Panc1 (cell line): ENCODE results near the gene LAYN. TPM values are rescaled to one million over a fixed set of nuclear protein-coding genes. Genes with fewer than 3 reads are reported as not detected.

ENCODE experiments used
- ATAC-seq: fragments of 200-7000 bp; cut with Tn5 transposase; 2 replicates; pipeline ENCODE4 v1.9.1; 2020; ENCODE audit warnings: mild to moderate bottlenecking, moderate library complexity
- BruUV-seq: library from RNA; stranded (reverse); fragments of 400-500 nt; replicated peaks from 2 replicates; lab custom pipeline; 2021; lab: Mats Ljungman, UMichigan
- CTCF ChIA-PET: fragments of 300-600 bp; sonication (Branson Sonifier 250); formaldehyde crosslinking; loops from one replicate; lab custom pipeline; 2022; ENCODE audit warnings: antibody characterized with exemption; lab: Charles Lee
- POLR2A ChIA-PET: fragments of 300-600 bp; sonication (Branson Sonifier 250); formaldehyde crosslinking; loops from one replicate; lab custom pipeline; 2022; ENCODE audit warnings: antibody characterized with exemption; lab: Charles Lee
- DNase-seq: peaks from one replicate; pipeline ENCODE4 v3.0.0-alpha.2; 2010; ENCODE audit warnings: low read depth, low spot score
- H3K27ac ChIP-seq: 2 replicates; pipeline ENCODE4 v1.5.1; 2011; ENCODE audit warnings: mild to moderate bottlenecking, low read length, inconsistent platforms
- H3K27me3 ChIP-seq: fragments of 200-500 bp; sonication (Bioruptor generic); 2 replicates; pipeline ENCODE4 v1.6.0; 2014; ENCODE audit warnings: low read length, inconsistent platforms; ENCODE audit not compliant: control insufficient read depth, insufficient read depth
- H3K36me3 ChIP-seq: fragments of 200-500 bp; sonication (Bioruptor generic); 2 replicates; pipeline ENCODE4 v1.5.1; 2014; ENCODE audit warnings: inconsistent platforms, mild to moderate bottlenecking, low read length, moderate library complexity; ENCODE audit not compliant: control insufficient read depth, insufficient read depth
- H3K4me1 ChIP-seq: 2 replicates; pipeline ENCODE4 v1.5.1; 2011; ENCODE audit warnings: inconsistent platforms, mild to moderate bottlenecking, low read length, moderate library complexity; ENCODE audit not compliant: control insufficient read depth, insufficient read depth
- H3K4me3 ChIP-seq, 2 experiments: 2 replicates each; pipeline ENCODE4 v1.5.1; 2011 to 2012; ENCODE audit warnings: low read depth in 2 of 2, low read length in 2 of 2, mild to moderate bottlenecking in 2 of 2, inconsistent platforms in 1 of 2, moderate library complexity in 1 of 2
- H3K9me3 ChIP-seq: fragments of 200-500 bp; sonication (Bioruptor generic); 2 replicates; pipeline ENCODE4 v1.5.1; 2014; ENCODE audit warnings: low read depth, mild to moderate bottlenecking, inconsistent platforms, low read length, moderate library complexity; ENCODE audit not compliant: control insufficient read depth, insufficient read depth
- POLR2AphosphoS5 ChIP-seq: IDR thresholded peaks from 2 replicates; pipeline ENCODE4 v1.6.1; 2012; ENCODE audit warnings: mild to moderate bottlenecking, low read depth, low read length, moderate library complexity
- SIN3A ChIP-seq: IDR thresholded peaks from 2 replicates; pipeline ENCODE4 v1.6.1; 2012; ENCODE audit warnings: low read depth, mild to moderate bottlenecking, low read length, moderate library complexity, borderline replicate concordance; ENCODE audit not compliant: insufficient read depth
- TCF7L2 ChIP-seq: IDR thresholded peaks from 2 replicates; pipeline ENCODE4 v1.6.1; 2011; ENCODE audit warnings: mild to moderate bottlenecking, low read depth, low read length, inconsistent platforms
- in situ Hi-C: cut with HindIII; loops from 2 replicates; pipeline ENCODE4 v1.10.0; 2016; ENCODE audit warnings: low sequenced_read_pairs, low pct_unique_long_range_greater_than_20kb
- intact Hi-C: fragments of 100-400 bp; cut with micrococcal nuclease; formaldehyde crosslinking; loops from one replicate; pipeline ENCODE4 v1.10.0; 2022; ENCODE audit not compliant: unreplicated experiment
- total RNA-seq: library from RNA; stranded (reverse); gene quantifications from one replicate; pipeline ENCODE4 v1.2.1, GENCODE V29; 2021; ENCODE audit not compliant: unreplicated experiment
- TF ChIP-seq, protein P1 (sequence below): fragments of 450-650 bp; IDR thresholded peaks from 2 replicates; pipeline ENCODE4 v1.5.1; 2017; ENCODE audit warnings: mild to moderate bottlenecking
- TF ChIP-seq, protein P2 (sequence below), 2 experiments: IDR thresholded peaks; 2 replicates each; pipeline ENCODE4 v1.6.1; 2011 to 2012; ENCODE audit warnings: low read depth in 2 of 2, control low read depth in 1 of 2, low read length in 1 of 2, mild to moderate bottlenecking in 1 of 2, moderate library complexity in 1 of 2; ENCODE audit not compliant: insufficient read depth in 1 of 2

Gene LAYN
- total RNA-seq, 1 experiment from 2014 or later = 3.6 TPM

DNA sequence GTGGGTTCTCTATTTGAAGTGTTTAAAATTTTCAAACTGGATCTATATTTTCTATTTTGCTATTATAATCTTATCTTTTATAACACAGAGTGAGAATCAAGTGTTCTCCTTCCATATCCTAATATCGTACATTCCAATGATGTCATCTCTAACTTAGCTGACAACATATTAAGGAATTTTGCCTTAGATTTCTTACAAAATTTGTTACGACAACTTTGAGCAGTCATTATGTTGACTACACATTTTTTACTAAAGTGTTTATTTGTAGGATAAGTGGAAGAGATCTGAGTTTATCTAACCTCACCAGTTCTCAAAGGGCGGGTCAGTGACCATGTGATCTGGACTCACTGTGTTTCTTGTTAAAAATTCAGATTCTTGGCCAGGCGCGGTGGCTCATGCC lies 41.0 kb upstream of the LAYN start:
- Histone ChIP-seq H3K4me1 (no peaks in the 10 kb centered on the region), H3K4me3 (no peak overlapping the region), H3K9me3 (no peaks in the 10 kb centered on the region), H3K36me3 (no peaks in the 10 kb centered on the region), H3K27ac (no peak overlapping the region), H3K27me3 (peaks cover 23% of the 10 kb centered on the region; the same call in 1 of the 2 replicates)
- BruUV-seq = no TSS peak
- TF ChIP-seq, protein P1, sequence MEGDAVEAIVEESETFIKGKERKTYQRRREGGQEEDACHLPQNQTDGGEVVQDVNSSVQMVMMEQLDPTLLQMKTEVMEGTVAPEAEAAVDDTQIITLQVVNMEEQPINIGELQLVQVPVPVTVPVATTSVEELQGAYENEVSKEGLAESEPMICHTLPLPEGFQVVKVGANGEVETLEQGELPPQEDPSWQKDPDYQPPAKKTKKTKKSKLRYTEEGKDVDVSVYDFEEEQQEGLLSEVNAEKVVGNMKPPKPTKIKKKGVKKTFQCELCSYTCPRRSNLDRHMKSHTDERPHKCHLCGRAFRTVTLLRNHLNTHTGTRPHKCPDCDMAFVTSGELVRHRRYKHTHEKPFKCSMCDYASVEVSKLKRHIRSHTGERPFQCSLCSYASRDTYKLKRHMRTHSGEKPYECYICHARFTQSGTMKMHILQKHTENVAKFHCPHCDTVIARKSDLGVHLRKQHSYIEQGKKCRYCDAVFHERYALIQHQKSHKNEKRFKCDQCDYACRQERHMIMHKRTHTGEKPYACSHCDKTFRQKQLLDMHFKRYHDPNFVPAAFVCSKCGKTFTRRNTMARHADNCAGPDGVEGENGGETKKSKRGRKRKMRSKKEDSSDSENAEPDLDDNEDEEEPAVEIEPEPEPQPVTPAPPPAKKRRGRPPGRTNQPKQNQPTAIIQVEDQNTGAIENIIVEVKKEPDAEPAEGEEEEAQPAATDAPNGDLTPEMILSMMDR = no peak
- TF ChIP-seq TCF7L2 = no peak
- TF ChIP-seq SIN3A = no peak
- TF ChIP-seq, protein P2, sequence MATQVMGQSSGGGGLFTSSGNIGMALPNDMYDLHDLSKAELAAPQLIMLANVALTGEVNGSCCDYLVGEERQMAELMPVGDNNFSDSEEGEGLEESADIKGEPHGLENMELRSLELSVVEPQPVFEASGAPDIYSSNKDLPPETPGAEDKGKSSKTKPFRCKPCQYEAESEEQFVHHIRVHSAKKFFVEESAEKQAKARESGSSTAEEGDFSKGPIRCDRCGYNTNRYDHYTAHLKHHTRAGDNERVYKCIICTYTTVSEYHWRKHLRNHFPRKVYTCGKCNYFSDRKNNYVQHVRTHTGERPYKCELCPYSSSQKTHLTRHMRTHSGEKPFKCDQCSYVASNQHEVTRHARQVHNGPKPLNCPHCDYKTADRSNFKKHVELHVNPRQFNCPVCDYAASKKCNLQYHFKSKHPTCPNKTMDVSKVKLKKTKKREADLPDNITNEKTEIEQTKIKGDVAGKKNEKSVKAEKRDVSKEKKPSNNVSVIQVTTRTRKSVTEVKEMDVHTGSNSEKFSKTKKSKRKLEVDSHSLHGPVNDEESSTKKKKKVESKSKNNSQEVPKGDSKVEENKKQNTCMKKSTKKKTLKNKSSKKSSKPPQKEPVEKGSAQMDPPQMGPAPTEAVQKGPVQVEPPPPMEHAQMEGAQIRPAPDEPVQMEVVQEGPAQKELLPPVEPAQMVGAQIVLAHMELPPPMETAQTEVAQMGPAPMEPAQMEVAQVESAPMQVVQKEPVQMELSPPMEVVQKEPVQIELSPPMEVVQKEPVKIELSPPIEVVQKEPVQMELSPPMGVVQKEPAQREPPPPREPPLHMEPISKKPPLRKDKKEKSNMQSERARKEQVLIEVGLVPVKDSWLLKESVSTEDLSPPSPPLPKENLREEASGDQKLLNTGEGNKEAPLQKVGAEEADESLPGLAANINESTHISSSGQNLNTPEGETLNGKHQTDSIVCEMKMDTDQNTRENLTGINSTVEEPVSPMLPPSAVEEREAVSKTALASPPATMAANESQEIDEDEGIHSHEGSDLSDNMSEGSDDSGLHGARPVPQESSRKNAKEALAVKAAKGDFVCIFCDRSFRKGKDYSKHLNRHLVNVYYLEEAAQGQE (IDR thresholded peaks at IDR 0.05; ENCODE audit: insufficient read depth in 1 of 2, low read depth in 2 of 2, low read length in 1 of 2) = no peak
- TF ChIP-seq POLR2AphosphoS5 = no peak
- DNase-seq (no peak), ATAC-seq (no peak)
- ChIA-PET POLR2A (no interaction called here), CTCF (no interaction called here)
- in situ Hi-C loops (no loop called here), intact Hi-C loops (no loop called here)

DNA sequence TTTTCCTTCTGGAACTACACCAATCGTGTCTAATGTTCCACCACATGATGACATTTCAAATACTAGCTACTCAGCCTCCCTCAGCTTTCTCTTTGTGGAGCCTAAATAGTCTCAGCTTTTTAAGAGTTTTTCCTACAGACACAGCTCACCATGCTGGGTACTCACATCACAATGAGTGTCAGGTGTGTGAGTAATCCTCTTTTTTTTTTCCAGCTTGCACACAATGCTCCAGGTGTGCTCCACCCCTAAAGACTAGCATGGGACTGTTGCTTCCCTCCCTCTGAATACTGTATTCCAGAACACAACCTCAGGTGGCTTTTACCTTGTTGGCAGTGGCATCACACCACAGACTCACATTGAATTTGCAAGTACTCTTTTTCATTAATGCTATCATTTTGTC lies 40.0 kb upstream of the LAYN start:
- no peak for ATAC-seq
- in situ Hi-C loops = no loop called here

More for the DNA sequence above, 40.0 kb upstream of the LAYN start:
- H3K4me3 ChIP-seq = no peak overlapping the region
- DNase-seq = no peak
- no peak for TF ChIP-seq TCF7L2
- no peak for TF ChIP-seq POLR2AphosphoS5
- TF ChIP-seq, protein P2 (IDR thresholded peaks at IDR 0.05; ENCODE audit: insufficient read depth in 1 of 2, low read depth in 2 of 2, low read length in 1 of 2) = no peak
- peaks cover 23% of the 10 kb centered on the region; the same call in 1 of the 2 replicates for H3K27me3 ChIP-seq
- no peaks in the 10 kb centered on the region for H3K4me1 ChIP-seq
- H3K9me3 ChIP-seq = no peaks in the 10 kb centered on the region
- intact Hi-C loops = no loop called here
- ChIA-PET CTCF (no interaction called here), POLR2A (interaction anchor here (0.6 kb wide), 1 partner anchor 20 kb away, joined by 3 read pairs; no protein-coding TSS in a partner anchor)
- no TSS peak for BruUV-seq
- no peaks in the 10 kb centered on the region for H3K36me3 ChIP-seq
- H3K27ac ChIP-seq = no peak overlapping the region
